Body of pancreas (tissue), 4 donors: ENCODE data around the gene ZBTB47. TPM values are rescaled to one million over a fixed set of nuclear protein-coding genes. Genes with fewer than 3 reads are reported as not detected.

ENCODE experiments used
- ATAC-seq: fragments of 150-250 bp; one replicate; pipeline ENCODE4 v1.9.1; 2016
- DNase-seq, 4 donors: peaks; one replicate each; pipeline ENCODE4 v3.0.0-alpha.2; 2019
- H3K27ac ChIP-seq, 4 donors: fragments of 200-600 bp; sonication (generic); 1 replicate in 3 of 4; 2 replicates in 1 of 4; pipeline versions ENCODE4 v1.5.1 to v1.6.1; 2016 to 2019; ENCODE audit warnings: mild to moderate bottlenecking in 1 of 4, mixed read lengths in 1 of 4, moderate library complexity in 1 of 4
- H3K27me3 ChIP-seq, 2 donors: fragments of 200-600 bp; sonication (generic); one replicate each; pipeline ENCODE4 v1.6.0; 2016; ENCODE audit warnings: mild to moderate bottlenecking in 1 of 2
- H3K36me3 ChIP-seq, 2 donors: fragments of 200-600 bp; sonication (generic); replicated peaks in 1 of 2; 2 replicates each; pipeline ENCODE4 v1.5.1; 2016; ENCODE audit warnings: low read depth in 2 of 2; ENCODE audit not compliant: insufficient read depth in 1 of 2
- H3K4me1 ChIP-seq: fragments of 200-600 bp; sonication (generic); one replicate; pipeline ENCODE4 v1.6.0; 2016
- H3K4me3 ChIP-seq, 2 donors: fragments of 200-600 bp; sonication (generic); 1 replicate in 1 of 2; 2 replicates in 1 of 2; pipeline ENCODE4 v1.5.1; 2016 to 2019
- H3K9me3 ChIP-seq, 3 donors: fragments of 200-600 bp; sonication (generic); 1 replicate in 2 of 3; 2 replicates in 1 of 3; pipeline ENCODE4 v1.5.1; 2016
- CTCF ChIP-seq, 7 experiments: fragments of 450-650 bp in 4 of 7; fragments of 200-600 bp in 3 of 7; sonication (generic) in 3 of 7; IDR thresholded peaks; one replicate each; pipeline ENCODE4 v1.5.1; 2016 to 2019; ENCODE audit warnings: antibody characterized with exemption in 7 of 7
- POLR2A ChIP-seq, 3 donors: fragments of 450-650 bp; IDR thresholded peaks; one replicate each; pipeline ENCODE4 v1.6.1; 2016; ENCODE audit warnings: antibody characterized with exemption in 3 of 3, mild to moderate bottlenecking in 2 of 3
- WGBS, 2 donors: methylation state at CpG; one replicate each; pipeline ENCODE4 v1.1.5; 2017; 5-methylcytosine and 5-hydroxymethylcytosine counted together
- intact Hi-C: fragments of 100-400 bp; cut with DNase I; formaldehyde crosslinking; loops from one replicate; pipeline ENCODE4 v1.15.1; 2023
- total RNA-seq, 2 donors: library from RNA; depleted of rRNA; stranded (reverse); fragments of >200 nt; gene quantifications; one replicate each; pipeline ENCODE4 v1.1.0, GENCODE V29; 2016

The ZBTB47 gene
- total RNA-seq, 2 donors from 2014 or later = 19.7 to 20.4 TPM

GRCh38 chr3:42688487-42689420 is 35.3 kb downstream of the ZBTB47 start:
- intact Hi-C loops = no loop called here
- Histone ChIP-seq H3K27ac (no peak overlapping the region), H3K4me3 (no peak overlapping the region), H3K36me3 (no peaks in the 10 kb centered on the region), H3K9me3 (no peaks in the 10 kb centered on the region), H3K27me3 (peaks cover 0 to 14% of the 10 kb centered on the region in 2 donors), H3K4me1 (peaks cover 5% of the 10 kb centered on the region)
- no peak for ATAC-seq
- TF ChIP-seq POLR2A (IDR thresholded peaks at IDR 0.05) (no peak), CTCF (IDR thresholded peaks at IDR 0.05) (no peak)
- DNase-seq = no peak
- WGBS, 2 donors = 78 to 86% methylated on average over 21 of the region's 22 CpGs

- ATAC-seq = no peak
- H3K9me3 ChIP-seq = no peaks in the 10 kb centered on the region
- 55 to 75% methylated on average over 9 of the region's 9 CpGs for WGBS, 2 donors
- no peak for TF ChIP-seq POLR2A (IDR thresholded peaks at IDR 0.05)
- no peak for TF ChIP-seq CTCF (IDR thresholded peaks at IDR 0.05)
- intact Hi-C loops = no loop called here
- peaks cover 0 to 14% of the 10 kb centered on the region in 2 donors for H3K27me3 ChIP-seq
- no peak for DNase-seq
- H3K4me3 ChIP-seq = no peak overlapping the region
- H3K27ac ChIP-seq = no peak overlapping the region
- H3K36me3 ChIP-seq = no peaks in the 10 kb centered on the region
- peaks cover 5% of the 10 kb centered on the region for H3K4me1 ChIP-seq
Observed at GRCh38 chr3:42689421-42690014, 36.0 kb downstream of the ZBTB47 start.

GRCh38 chr3:42690191-42690590 is 36.7 kb downstream of the ZBTB47 start:
- WGBS, 2 donors = 63 to 66% methylated on average over 7 of the region's 7 CpGs
- Histone ChIP-seq H3K4me1 (peaks cover 5% of the 10 kb centered on the region), H3K4me3 (no peak overlapping the region), H3K27me3 (peaks cover 0 to 14% of the 10 kb centered on the region in 2 donors), H3K27ac (no peak overlapping the region), H3K36me3 (no peaks in the 10 kb centered on the region), H3K9me3 (no peaks in the 10 kb centered on the region)
- intact Hi-C loops = no loop called here
- TF ChIP-seq POLR2A (IDR thresholded peaks at IDR 0.05) (no peak), CTCF (IDR thresholded peaks at IDR 0.05) (no peak)
- no peak for DNase-seq
- ATAC-seq = no peak

GRCh38 chr3:42690766-42691680 is 37.5 kb downstream of the ZBTB47 start:
- intact Hi-C loops = no loop called here
- 66 to 69% methylated on average over 5 to 10 of the region's 10 CpGs for WGBS, 2 donors
- DNase-seq = no peak

More at GRCh38 chr3:42690766-42691680, 37.5 kb downstream of the ZBTB47 start:
- Histone ChIP-seq H3K4me3 (no peak overlapping the region), H3K36me3 (no peaks in the 10 kb centered on the region), H3K9me3 (no peaks in the 10 kb centered on the region), H3K4me1 (peaks cover 2% of the 10 kb centered on the region), H3K27ac (no peak overlapping the region), H3K27me3 (peaks cover 0 to 6% of the 10 kb centered on the region in 2 donors)
- no peak for ATAC-seq
- no peak for TF ChIP-seq POLR2A (IDR thresholded peaks at IDR 0.05)
- no peak for TF ChIP-seq CTCF (IDR thresholded peaks at IDR 0.05)
